ENCODE results near the gene RSF1.

DNA sequence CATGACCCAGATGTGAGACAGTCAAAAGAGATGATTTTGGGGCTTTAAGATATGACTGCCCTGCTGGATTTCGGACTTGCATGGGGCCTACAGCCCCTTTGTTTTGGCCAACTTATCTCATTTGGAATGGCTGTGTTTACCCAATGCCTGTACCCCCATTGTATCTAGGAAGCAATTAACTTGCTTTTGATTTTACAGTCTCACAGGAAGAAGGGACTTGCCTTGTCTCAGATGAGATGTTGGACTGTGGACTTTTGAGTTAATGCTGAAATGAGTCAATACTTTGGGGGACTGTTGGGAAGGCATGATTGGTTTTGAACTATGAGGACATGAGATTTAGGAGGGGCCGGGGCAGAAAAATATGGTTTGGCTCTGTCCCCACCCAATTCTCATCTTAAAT lies 88.4 kb downstream of the RSF1 start:
- TF ChIP-seq, protein P1, sequence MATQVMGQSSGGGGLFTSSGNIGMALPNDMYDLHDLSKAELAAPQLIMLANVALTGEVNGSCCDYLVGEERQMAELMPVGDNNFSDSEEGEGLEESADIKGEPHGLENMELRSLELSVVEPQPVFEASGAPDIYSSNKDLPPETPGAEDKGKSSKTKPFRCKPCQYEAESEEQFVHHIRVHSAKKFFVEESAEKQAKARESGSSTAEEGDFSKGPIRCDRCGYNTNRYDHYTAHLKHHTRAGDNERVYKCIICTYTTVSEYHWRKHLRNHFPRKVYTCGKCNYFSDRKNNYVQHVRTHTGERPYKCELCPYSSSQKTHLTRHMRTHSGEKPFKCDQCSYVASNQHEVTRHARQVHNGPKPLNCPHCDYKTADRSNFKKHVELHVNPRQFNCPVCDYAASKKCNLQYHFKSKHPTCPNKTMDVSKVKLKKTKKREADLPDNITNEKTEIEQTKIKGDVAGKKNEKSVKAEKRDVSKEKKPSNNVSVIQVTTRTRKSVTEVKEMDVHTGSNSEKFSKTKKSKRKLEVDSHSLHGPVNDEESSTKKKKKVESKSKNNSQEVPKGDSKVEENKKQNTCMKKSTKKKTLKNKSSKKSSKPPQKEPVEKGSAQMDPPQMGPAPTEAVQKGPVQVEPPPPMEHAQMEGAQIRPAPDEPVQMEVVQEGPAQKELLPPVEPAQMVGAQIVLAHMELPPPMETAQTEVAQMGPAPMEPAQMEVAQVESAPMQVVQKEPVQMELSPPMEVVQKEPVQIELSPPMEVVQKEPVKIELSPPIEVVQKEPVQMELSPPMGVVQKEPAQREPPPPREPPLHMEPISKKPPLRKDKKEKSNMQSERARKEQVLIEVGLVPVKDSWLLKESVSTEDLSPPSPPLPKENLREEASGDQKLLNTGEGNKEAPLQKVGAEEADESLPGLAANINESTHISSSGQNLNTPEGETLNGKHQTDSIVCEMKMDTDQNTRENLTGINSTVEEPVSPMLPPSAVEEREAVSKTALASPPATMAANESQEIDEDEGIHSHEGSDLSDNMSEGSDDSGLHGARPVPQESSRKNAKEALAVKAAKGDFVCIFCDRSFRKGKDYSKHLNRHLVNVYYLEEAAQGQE (IDR thresholded peaks at IDR 0.05; ENCODE audit: unreplicated experiment), result no peak
- TF ChIP-seq, protein P2, sequence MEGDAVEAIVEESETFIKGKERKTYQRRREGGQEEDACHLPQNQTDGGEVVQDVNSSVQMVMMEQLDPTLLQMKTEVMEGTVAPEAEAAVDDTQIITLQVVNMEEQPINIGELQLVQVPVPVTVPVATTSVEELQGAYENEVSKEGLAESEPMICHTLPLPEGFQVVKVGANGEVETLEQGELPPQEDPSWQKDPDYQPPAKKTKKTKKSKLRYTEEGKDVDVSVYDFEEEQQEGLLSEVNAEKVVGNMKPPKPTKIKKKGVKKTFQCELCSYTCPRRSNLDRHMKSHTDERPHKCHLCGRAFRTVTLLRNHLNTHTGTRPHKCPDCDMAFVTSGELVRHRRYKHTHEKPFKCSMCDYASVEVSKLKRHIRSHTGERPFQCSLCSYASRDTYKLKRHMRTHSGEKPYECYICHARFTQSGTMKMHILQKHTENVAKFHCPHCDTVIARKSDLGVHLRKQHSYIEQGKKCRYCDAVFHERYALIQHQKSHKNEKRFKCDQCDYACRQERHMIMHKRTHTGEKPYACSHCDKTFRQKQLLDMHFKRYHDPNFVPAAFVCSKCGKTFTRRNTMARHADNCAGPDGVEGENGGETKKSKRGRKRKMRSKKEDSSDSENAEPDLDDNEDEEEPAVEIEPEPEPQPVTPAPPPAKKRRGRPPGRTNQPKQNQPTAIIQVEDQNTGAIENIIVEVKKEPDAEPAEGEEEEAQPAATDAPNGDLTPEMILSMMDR (conservative IDR thresholded peaks at IDR 0.05; ENCODE audit: low read depth in 2 of 2), result no peak
- TF ChIP-seq CREB1 (CRISPR knock-in tag; IDR thresholded peaks at IDR 0.05; ENCODE audit: low read depth) (no peak), EZH2 (IDR thresholded peaks at IDR 0.05; ENCODE audit: low read depth, unreplicated experiment) (no peak), POLR2AphosphoS5 (IDR thresholded peaks at IDR 0.05; ENCODE audit: low read depth) (no peak), STAT1 (IDR thresholded peaks at IDR 0.05; ENCODE audit: unreplicated experiment) (no peak), EZH2phosphoT487 (IDR thresholded peaks at IDR 0.05; ENCODE audit: unreplicated experiment) (no peak), ZNF331 (CRISPR knock-in tag; IDR thresholded peaks at IDR 0.05; ENCODE audit: low read depth) (no peak)
- TF ChIP-seq, protein P3, sequence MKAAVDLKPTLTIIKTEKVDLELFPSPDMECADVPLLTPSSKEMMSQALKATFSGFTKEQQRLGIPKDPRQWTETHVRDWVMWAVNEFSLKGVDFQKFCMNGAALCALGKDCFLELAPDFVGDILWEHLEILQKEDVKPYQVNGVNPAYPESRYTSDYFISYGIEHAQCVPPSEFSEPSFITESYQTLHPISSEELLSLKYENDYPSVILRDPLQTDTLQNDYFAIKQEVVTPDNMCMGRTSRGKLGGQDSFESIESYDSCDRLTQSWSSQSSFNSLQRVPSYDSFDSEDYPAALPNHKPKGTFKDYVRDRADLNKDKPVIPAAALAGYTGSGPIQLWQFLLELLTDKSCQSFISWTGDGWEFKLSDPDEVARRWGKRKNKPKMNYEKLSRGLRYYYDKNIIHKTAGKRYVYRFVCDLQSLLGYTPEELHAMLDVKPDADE (IDR thresholded peaks at IDR 0.05), result no peak

Data from GM23338 (cell line).